ENCODE results near the gene PHTF1.

GRCh38 chr1:113684153-113684541, 75.1 kb downstream of the PHTF1 start:
- TF ChIP-seq CTCF (IDR thresholded peaks at IDR 0.05) (no peak), POLR2A (IDR thresholded peaks at IDR 0.05) (no peak), EP300 (IDR thresholded peaks at IDR 0.05) (no peak)
